Parathyroid adenoma (tissue), 2 donors: Measurements from ENCODE around the gene MMP23B.

Experiments
- H2AFZ ChIP-seq: fragments of 300-600 bp; sonication (generic); one replicate; pipeline ENCODE4 v1.7.0; 2017; ENCODE audit warnings: antibody characterized with exemption, mild to moderate bottlenecking
- H3K27ac ChIP-seq: fragments of 300-600 bp; sonication (generic); one replicate; pipeline ENCODE4 v1.7.0; 2017
- H3K27me3 ChIP-seq: fragments of 300-600 bp; sonication (generic); one replicate; pipeline ENCODE4 v1.7.0; 2017; ENCODE audit warnings: low read length; ENCODE audit not compliant: control insufficient read depth, insufficient read depth
- H3K36me3 ChIP-seq: fragments of 300-600 bp; sonication (generic); one replicate; pipeline ENCODE4 v1.7.0; 2017; ENCODE audit warnings: low read length; ENCODE audit not compliant: control insufficient read depth, insufficient read depth
- H3K4me1 ChIP-seq: fragments of 300-600 bp; sonication (generic); one replicate; pipeline ENCODE4 v1.7.0; 2017; ENCODE audit warnings: control low read depth
- H3K4me2 ChIP-seq: fragments of 300-600 bp; sonication (generic); one replicate; pipeline ENCODE4 v1.7.0; 2017; ENCODE audit warnings: low read length
- H3K4me3 ChIP-seq: fragments of 300-600 bp; sonication (generic); one replicate; pipeline ENCODE4 v1.7.0; 2017; ENCODE audit warnings: low read depth, low read length
- H3K79me2 ChIP-seq: fragments of 300-600 bp; sonication (generic); one replicate; pipeline ENCODE4 v1.7.0; 2017; ENCODE audit warnings: control low read depth
- H3K9ac ChIP-seq: fragments of 300-600 bp; sonication (generic); one replicate; pipeline ENCODE4 v1.7.0; 2017; ENCODE audit warnings: mild to moderate bottlenecking
- H3K9me3 ChIP-seq: fragments of 300-600 bp; sonication (generic); one replicate; pipeline ENCODE4 v1.7.0; 2017; ENCODE audit warnings: low read length; ENCODE audit not compliant: control insufficient read depth
- TF ChIP-seq, protein P1 (sequence below): fragments of 300-600 bp; sonication (generic); IDR thresholded peaks from one replicate; pipeline ENCODE4 v1.7.0; 2017; ENCODE audit warnings: antibody characterized with exemption, mild to moderate bottlenecking
- donor health status: primary hyperparathyroidism.

Gene MMP23B

DNA sequence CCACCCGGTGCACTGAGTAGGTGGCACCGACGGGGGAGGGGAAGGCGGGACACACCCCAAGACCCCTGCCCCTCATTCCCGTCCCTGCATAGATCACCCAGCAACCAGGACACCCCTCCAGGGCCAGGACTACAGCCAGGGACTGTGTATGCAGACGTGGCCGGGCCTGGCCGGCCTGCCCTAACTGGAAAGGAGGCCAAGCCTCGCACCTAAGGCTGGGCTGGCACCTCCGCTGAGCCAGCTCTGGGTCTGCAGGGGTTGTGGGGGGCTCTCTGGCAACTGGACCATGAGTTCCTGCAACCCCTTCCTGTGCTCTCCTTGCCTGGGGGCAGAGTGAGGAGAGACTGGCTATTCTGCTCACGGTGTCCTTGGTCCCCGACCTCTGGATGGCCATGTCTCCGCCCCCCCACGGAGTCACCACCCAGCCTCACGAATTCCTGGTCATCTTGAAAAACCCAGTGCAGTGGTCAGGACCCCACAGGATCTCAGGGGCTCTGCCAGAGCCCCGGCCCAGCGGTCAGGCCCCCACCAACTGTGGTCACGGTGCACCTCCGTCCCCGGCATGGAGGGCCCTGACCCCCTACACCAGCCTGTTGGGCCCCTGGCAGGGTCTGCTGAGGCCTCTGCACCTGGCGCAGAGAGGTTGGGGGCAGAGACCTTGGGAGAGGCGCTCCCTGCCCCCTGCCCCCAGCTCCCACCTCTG lies 31.0 kb upstream of the MMP23B start:
- H2AFZ ChIP-seq = no peak overlapping the region
- H3K79me2 ChIP-seq = no peaks in the 10 kb centered on the region
- H3K27ac ChIP-seq = no peak overlapping the region
- no peak overlapping the region for H3K9ac ChIP-seq
- H3K9me3 ChIP-seq = no peaks in the 10 kb centered on the region
- TF ChIP-seq, protein P1, sequence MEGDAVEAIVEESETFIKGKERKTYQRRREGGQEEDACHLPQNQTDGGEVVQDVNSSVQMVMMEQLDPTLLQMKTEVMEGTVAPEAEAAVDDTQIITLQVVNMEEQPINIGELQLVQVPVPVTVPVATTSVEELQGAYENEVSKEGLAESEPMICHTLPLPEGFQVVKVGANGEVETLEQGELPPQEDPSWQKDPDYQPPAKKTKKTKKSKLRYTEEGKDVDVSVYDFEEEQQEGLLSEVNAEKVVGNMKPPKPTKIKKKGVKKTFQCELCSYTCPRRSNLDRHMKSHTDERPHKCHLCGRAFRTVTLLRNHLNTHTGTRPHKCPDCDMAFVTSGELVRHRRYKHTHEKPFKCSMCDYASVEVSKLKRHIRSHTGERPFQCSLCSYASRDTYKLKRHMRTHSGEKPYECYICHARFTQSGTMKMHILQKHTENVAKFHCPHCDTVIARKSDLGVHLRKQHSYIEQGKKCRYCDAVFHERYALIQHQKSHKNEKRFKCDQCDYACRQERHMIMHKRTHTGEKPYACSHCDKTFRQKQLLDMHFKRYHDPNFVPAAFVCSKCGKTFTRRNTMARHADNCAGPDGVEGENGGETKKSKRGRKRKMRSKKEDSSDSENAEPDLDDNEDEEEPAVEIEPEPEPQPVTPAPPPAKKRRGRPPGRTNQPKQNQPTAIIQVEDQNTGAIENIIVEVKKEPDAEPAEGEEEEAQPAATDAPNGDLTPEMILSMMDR = no peak
- H3K36me3 ChIP-seq = no peaks in the 10 kb centered on the region
- H3K4me1 ChIP-seq = no peaks in the 10 kb centered on the region
- no peaks in the 10 kb centered on the region for H3K27me3 ChIP-seq
- peak overlapping the region; percentile 55 for H3K4me3 ChIP-seq
- H3K4me2 ChIP-seq = peak overlapping the region; percentile 84

DNA sequence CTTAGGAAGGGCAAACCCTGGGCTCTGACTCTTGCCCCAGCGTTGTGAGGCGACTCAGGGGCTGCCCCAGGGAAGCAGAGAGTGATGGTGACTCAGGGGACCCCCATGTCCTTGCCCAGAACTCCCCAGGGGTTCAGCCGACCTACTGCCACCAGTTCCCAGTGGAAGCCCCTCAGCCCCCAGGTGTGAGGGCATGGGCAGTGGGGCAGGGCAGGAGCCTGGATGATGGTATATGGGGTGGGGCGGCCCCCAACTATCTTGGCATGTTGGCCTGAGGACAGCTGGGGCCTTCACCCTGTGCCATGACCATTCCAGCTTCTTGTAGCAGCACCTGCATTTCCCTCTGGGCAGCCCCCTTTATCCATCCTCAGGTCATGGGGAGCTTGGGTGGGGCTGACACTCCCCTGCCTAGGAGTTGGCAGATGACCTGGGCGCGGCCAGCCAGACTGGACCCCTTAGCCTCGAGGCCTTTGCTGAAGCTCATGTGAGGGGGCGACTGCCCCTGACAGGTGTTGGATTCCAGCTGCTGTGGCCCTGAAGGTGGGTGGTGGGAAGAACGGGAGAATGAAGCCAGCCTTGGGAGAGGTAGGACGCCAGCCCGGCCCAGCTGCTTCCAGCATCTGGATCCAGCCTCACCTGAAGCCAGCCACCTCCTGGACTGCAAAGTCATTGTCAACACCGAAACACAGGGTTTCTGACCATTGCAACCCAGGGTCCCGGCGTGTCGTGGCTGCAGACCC lies 30.2 kb upstream of the MMP23B start:
- Histone ChIP-seq H3K9ac (no peak overlapping the region), H3K9me3 (no peaks in the 10 kb centered on the region), H3K4me3 (no peak overlapping the region), H3K4me1 (no peaks in the 10 kb centered on the region), H3K4me2 (no peak overlapping the region), H3K27ac (no peak overlapping the region), H3K27me3 (no peaks in the 10 kb centered on the region), H2AFZ (no peak overlapping the region), H3K79me2 (no peaks in the 10 kb centered on the region), H3K36me3 (no peaks in the 10 kb centered on the region)
- TF ChIP-seq, protein P1 = no peak

DNA sequence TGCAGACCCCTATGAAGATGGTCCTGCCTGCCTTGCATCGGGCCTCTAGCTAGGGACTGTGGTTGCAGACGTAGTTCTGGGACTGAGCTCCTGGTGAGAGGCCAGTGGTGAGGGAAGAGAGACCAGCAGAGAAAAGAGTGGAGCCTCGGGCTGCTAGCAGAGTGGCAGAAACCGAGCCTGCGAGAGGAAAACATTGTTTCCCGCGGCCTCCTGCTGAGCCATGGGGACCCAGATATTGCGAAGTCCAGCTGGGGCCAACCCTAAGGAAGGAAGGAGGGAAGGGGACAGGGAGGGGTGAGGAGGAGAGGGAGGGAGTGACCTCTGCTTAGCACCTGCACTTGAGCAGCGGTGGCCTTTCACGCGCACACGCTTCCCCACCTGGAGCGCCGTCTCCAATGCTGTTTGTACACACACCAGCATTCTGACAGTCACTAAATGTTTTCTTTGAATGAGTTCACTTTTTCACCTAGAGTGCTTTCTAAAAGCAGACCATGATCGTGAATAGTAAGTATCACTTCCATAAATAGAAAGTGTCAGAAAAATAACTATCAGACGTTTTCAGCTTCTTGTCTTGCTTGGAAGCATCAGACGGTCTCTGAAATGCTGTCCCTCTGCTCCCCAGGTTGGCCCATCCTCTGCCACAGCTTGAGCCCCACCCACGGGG lies 29.5 kb upstream of the MMP23B start:
- no peaks in the 10 kb centered on the region for H3K27me3 ChIP-seq
- no peaks in the 10 kb centered on the region for H3K36me3 ChIP-seq
- no peak overlapping the region for H3K9ac ChIP-seq
- TF ChIP-seq, protein P1 = no peak
- H3K9me3 ChIP-seq = no peaks in the 10 kb centered on the region
- no peak overlapping the region for H3K4me3 ChIP-seq
- no peak overlapping the region for H3K4me2 ChIP-seq
- no peak overlapping the region for H3K27ac ChIP-seq
- H3K4me1 ChIP-seq = no peaks in the 10 kb centered on the region
- H2AFZ ChIP-seq = no peak overlapping the region
- no peaks in the 10 kb centered on the region for H3K79me2 ChIP-seq

DNA sequence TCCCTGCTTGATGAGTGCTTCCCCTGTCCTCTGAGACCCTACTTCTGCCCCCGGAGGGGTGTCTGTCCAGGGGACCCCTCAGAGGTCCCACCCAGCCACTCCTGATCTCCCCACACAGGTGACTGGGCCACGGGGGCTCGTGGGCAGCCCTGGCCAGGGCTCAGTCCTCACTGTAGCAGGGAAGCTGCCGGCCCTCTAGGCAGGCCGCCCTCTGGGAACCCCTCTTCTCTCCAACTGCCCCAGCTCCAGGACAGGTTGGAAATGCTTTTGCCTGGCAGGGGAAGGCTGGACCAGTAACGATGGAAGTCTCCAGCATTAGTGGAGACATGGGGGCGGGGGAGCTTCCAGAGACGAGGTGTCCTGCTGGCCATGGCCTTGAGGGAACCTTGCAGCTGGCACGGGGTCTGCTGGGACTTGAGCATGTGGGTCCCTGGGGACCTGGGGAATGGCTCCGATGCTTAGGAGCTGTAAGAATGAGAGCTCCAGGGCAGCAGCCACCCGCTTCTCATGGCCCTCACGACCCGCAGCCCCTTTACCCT lies 28.9 kb upstream of the MMP23B start:
- no peak overlapping the region for H3K4me3 ChIP-seq
- no peaks in the 10 kb centered on the region for H3K79me2 ChIP-seq
- no peaks in the 10 kb centered on the region for H3K36me3 ChIP-seq
- H3K27ac ChIP-seq = no peak overlapping the region
- no peak overlapping the region for H3K4me2 ChIP-seq
- no peak overlapping the region for H3K9ac ChIP-seq
- no peak overlapping the region for H2AFZ ChIP-seq
- H3K9me3 ChIP-seq = no peaks in the 10 kb centered on the region
- TF ChIP-seq, protein P1 = no peak
- no peaks in the 10 kb centered on the region for H3K27me3 ChIP-seq
- H3K4me1 ChIP-seq = no peaks in the 10 kb centered on the region
